ENCODE measurements around the gene LRRC70.

The LRRC70 gene, protein sequence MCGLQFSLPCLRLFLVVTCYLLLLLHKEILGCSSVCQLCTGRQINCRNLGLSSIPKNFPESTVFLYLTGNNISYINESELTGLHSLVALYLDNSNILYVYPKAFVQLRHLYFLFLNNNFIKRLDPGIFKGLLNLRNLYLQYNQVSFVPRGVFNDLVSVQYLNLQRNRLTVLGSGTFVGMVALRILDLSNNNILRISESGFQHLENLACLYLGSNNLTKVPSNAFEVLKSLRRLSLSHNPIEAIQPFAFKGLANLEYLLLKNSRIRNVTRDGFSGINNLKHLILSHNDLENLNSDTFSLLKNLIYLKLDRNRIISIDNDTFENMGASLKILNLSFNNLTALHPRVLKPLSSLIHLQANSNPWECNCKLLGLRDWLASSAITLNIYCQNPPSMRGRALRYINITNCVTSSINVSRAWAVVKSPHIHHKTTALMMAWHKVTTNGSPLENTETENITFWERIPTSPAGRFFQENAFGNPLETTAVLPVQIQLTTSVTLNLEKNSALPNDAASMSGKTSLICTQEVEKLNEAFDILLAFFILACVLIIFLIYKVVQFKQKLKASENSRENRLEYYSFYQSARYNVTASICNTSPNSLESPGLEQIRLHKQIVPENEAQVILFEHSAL

DNA sequence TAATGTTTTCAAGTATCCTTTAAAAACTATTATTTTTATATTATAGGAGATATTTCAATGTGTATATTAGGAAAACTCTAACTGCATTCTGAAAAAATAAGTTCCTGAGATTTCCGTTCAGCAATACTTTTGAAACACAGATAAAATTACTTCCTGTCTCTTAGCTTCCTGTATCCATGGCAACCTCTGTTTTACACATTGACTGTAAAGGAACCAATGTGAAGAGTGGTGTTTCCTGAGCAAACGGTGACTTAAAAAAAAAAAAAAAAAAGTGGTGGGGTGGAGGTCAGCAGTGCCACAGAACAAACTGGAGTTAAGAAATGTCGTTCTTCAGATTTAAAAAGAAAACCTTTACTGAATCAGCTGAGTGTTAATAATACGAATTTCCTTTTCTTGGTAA, at the start of gene LRRC70:
Gene LRRC70, plus strand, starts transcription at position 280 of the 400 bp plus-strand sequence. CDS start 620 bp downstream, outside the sequence.
- no peak within 1 kb of the TSS for H3K9ac ChIP-seq (ENCODE audit: low read length)
- no peak within 1 kb of the TSS for H3K27ac ChIP-seq (ENCODE audit: low read length)
- no peaks in the 10 kb centered on the region for H3K9me3 ChIP-seq (ENCODE audit: control insufficient read depth, low read depth, low read length)
- H3K4me1 ChIP-seq (ENCODE audit: control insufficient read depth, low read depth, low read length) = peaks cover 9% of the 10 kb centered on the region
- peaks cover 3% of the 10 kb centered on the region for H3K36me3 ChIP-seq (ENCODE audit: control insufficient read depth, low read depth, low read length)
- no peak within 1 kb of the TSS for H3K4me3 ChIP-seq (ENCODE audit: low read length)
- no peaks in the 10 kb centered on the region for H3K27me3 ChIP-seq (ENCODE audit: control insufficient read depth, insufficient read depth, low read length)

DNA sequence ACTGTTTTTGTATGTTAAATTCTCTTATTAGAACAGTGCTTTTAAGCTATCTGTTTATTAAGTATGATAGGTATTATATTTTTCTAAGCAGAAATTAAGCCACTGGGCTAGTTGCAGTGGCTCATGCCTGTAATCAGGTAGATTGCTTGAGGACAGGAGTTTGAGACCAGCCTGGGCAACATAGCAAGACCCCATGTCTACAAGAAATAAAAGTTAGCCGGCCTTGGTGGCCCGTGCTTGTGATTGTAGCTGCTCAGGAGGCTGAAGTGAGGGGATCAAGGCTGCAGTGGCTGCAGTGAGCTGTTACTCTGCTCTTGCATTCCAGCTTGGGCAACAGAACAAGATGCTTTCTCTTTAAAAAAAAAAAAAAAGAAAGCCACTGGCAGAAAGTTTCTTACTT, 45.0 kb upstream of the LRRC70 start:
- Histone ChIP-seq H3K4me3 (ENCODE audit: low read length) (no peak overlapping the region), H3K27ac (ENCODE audit: low read length) (no peak overlapping the region), H3K36me3 (ENCODE audit: control insufficient read depth, low read depth, low read length) (peaks cover 10% of the 10 kb centered on the region), H3K9me3 (ENCODE audit: control insufficient read depth, low read depth, low read length) (no peaks in the 10 kb centered on the region), H3K9ac (ENCODE audit: low read length) (no peak overlapping the region), H3K27me3 (ENCODE audit: control insufficient read depth, insufficient read depth, low read length) (no peaks in the 10 kb centered on the region), H3K4me1 (ENCODE audit: control insufficient read depth, low read depth, low read length) (no peaks in the 10 kb centered on the region)

DNA sequence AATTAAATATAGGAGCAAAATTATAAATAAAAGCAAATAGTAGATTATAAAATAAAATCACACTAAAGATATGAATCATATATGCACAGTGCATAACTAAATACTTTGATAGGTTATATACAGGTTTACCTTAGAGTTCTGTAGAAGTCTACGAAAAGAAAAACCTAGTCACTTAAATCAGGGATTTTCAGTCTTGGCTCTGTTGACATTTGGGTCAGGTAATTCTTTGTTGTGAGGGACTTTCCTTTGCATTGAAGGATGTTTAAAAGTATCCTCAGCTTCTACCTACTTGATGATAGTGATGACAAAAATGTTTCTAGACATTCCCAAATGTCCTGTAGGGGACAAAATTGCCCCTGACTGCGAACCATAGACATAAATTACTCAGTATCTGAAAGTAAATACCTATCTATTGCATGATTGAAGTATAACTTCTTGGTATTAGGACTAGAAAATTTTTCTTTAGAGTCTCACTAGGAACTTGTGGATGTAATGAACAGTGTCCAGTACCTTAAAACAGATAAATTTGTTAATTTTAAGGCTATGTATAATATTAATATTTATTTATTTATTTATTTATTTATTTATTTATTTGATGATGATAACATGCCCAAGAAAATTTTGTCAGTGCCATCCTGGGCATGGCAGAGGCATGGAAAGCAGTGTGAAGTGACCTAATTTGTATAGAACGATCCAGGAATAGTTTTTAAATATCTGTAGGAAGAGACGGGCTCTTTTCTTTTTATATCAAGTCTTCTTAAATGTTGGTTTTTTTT, 44.0 kb upstream of the LRRC70 start:
- H3K9ac ChIP-seq (ENCODE audit: low read length) = no peak overlapping the region
- H3K27me3 ChIP-seq (ENCODE audit: control insufficient read depth, insufficient read depth, low read length) = no peaks in the 10 kb centered on the region
- no peaks in the 10 kb centered on the region for H3K4me1 ChIP-seq (ENCODE audit: control insufficient read depth, low read depth, low read length)
- peaks cover 10% of the 10 kb centered on the region for H3K36me3 ChIP-seq (ENCODE audit: control insufficient read depth, low read depth, low read length)
- no peak overlapping the region for H3K4me3 ChIP-seq (ENCODE audit: low read length)
- no peak overlapping the region for H3K27ac ChIP-seq (ENCODE audit: low read length)
- H3K9me3 ChIP-seq (ENCODE audit: control insufficient read depth, low read depth, low read length) = no peaks in the 10 kb centered on the region

DNA sequence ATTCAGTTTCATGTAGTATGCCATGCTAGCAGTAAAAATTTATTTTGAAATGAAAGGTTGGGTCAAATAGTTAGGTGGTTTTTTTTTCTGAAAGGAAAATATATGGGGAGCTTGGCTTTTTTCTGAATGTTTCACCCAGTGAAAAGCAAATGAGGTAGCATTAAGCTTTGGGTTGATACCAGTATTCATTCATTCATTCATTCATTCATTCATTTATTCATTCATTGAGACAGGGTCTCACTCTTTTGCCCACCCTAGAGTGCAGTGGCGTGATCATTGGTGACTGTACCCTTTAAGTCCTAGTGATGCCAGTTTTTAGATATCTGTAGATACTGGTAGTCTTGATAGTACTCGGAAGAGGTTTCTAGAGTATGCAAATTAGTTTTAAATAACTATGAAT, 42.4 kb upstream of the LRRC70 start:
- H3K4me3 ChIP-seq (ENCODE audit: low read length) = no peak overlapping the region
- H3K27ac ChIP-seq (ENCODE audit: low read length) = no peak overlapping the region
- H3K36me3 ChIP-seq (ENCODE audit: control insufficient read depth, low read depth, low read length) = peaks cover 3% of the 10 kb centered on the region

DNA sequence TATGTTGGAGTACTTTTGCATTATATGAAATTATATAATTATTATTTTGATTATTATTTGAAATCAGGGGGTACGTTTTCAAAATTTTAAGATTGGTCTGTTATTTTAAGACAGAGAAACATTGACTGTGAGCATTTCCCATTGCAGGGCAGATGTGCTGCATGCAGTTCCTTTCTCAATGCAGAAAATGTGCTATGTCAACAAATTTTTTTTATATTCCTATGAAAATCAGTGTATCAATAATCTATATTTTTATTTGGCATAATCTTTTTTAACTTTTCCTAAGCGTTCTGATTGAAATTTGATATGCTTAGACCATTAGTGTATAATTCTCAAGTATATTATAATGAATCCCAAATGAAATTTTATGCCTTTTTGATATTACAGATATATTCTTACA, 41.8 kb upstream of the LRRC70 start:
- Histone ChIP-seq H3K27ac (ENCODE audit: low read length) (no peak overlapping the region), H3K27me3 (ENCODE audit: control insufficient read depth, insufficient read depth, low read length) (no peaks in the 10 kb centered on the region), H3K9me3 (ENCODE audit: control insufficient read depth, low read depth, low read length) (no peaks in the 10 kb centered on the region), H3K4me1 (ENCODE audit: control insufficient read depth, low read depth, low read length) (no peaks in the 10 kb centered on the region), H3K4me3 (ENCODE audit: low read length) (no peak overlapping the region), H3K9ac (ENCODE audit: low read length) (no peak overlapping the region), H3K36me3 (ENCODE audit: control insufficient read depth, low read depth, low read length) (peaks cover 3% of the 10 kb centered on the region)

More for the DNA sequence above, 42.4 kb upstream of the LRRC70 start:
- no peaks in the 10 kb centered on the region for H3K4me1 ChIP-seq (ENCODE audit: control insufficient read depth, low read depth, low read length)
- no peaks in the 10 kb centered on the region for H3K9me3 ChIP-seq (ENCODE audit: control insufficient read depth, low read depth, low read length)
- H3K9ac ChIP-seq (ENCODE audit: low read length) = no peak overlapping the region
- H3K27me3 ChIP-seq (ENCODE audit: control insufficient read depth, insufficient read depth, low read length) = no peaks in the 10 kb centered on the region

DNA sequence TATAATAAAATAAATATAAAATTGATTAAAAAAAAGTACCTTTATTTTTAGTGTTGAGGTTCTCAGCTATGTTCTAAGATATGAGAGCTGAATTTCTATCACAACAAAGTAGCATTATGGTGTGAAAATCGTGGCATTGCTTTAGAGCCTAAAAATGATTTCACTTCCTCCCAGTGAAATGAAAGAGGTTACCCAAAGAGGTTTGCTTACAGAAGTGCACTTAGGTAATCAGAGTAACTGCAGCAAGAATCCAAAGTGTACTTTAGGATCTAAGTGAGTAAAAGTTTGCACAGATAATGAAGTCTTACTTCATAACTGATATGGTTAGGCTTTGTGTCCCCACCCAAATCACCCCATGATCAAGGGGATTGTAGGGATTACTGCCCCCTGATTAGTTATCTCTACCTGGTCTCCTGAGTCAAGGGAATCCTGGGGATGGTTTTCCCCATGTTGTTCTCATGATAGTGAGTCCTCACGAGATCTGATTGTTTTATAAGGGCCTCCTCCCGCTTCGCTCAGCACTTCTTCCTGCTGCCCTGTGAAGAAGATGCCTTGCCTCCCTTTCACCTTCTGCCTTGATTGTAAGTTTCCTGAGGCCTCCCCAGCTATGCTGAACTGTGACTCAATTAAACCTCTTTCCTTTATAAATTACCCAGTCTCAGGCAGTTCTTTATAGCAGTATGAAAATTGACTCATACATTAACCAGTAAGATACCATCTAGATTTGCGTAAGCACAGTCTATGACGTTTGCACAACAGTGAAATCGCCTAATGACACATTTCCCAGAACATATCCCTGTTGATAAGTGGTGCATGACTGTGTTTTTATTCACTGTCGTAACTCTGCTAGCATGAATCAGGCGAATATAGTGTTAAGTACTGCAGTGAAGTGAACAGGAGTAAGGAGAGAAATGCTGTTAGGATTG, 40.3 kb upstream of the LRRC70 start:
- H3K27ac ChIP-seq (ENCODE audit: low read length) = no peak overlapping the region
- H3K9ac ChIP-seq (ENCODE audit: low read length) = no peak overlapping the region
- H3K4me3 ChIP-seq (ENCODE audit: low read length) = no peak overlapping the region
- H3K9me3 ChIP-seq (ENCODE audit: control insufficient read depth, low read depth, low read length) = no peaks in the 10 kb centered on the region
- no peaks in the 10 kb centered on the region for H3K4me1 ChIP-seq (ENCODE audit: control insufficient read depth, low read depth, low read length)
- no peaks in the 10 kb centered on the region for H3K36me3 ChIP-seq (ENCODE audit: control insufficient read depth, low read depth, low read length)
- H3K27me3 ChIP-seq (ENCODE audit: control insufficient read depth, insufficient read depth, low read length) = no peaks in the 10 kb centered on the region

DNA sequence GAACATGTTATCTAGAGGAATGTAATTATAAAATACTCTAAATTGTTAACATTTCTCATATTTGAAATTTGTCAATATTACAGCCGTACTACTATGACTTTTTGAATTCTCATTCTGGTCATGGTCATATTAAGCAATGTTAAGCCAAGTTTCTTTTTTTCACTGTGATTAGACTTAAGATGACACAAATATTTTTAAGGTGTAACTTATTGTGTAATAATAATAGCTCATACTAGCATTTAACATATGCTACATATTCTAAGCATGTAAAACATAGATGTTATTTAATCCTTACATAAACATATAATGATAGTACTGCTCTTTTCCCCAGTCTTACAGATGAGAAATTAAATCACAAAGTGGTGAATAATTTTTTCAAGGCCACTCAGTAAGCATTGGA, 35.9 kb upstream of the LRRC70 start:
- no peak overlapping the region for H3K9ac ChIP-seq (ENCODE audit: low read length)
- H3K9me3 ChIP-seq (ENCODE audit: control insufficient read depth, low read depth, low read length) = no peaks in the 10 kb centered on the region
- no peaks in the 10 kb centered on the region for H3K27me3 ChIP-seq (ENCODE audit: control insufficient read depth, insufficient read depth, low read length)

DNA sequence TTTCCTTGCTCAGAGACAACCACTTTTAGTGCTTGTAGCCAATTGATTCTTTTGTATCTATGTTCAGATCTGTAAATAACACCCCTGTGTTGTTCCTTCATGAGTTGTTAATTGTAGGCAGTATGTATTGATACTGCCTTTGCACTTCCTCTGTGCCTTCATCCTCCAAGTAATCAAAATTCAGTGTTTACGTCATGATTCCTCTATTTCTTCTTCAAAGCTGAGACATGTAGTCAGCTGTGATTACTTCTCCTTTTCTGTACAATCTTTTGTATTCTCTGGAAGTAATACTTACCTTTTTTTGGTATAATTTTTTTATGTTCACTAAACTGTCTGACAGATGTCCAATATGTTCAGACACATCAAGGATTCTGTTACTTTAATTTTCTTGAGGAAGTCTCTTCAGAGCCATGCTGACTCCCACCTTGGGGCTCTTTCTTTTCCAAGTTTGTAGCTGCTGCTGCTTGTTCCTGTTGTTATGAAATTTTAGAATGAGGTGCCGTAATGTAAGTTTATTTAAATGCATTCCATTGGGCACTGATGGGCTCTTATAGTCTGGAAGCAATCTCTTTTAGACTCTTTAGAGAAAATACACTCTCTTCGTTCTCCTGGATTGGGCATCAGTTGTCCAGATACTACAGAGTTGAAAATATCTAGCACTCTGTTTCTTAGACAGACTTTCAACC, 30.5 kb upstream of the LRRC70 start:
- no peaks in the 10 kb centered on the region for H3K36me3 ChIP-seq (ENCODE audit: control insufficient read depth, low read depth, low read length)
- no peaks in the 10 kb centered on the region for H3K9me3 ChIP-seq (ENCODE audit: control insufficient read depth, low read depth, low read length)
- no peak overlapping the region for H3K9ac ChIP-seq (ENCODE audit: low read length)
- H3K4me1 ChIP-seq (ENCODE audit: control insufficient read depth, low read depth, low read length) = no peaks in the 10 kb centered on the region
- H3K27me3 ChIP-seq (ENCODE audit: control insufficient read depth, insufficient read depth, low read length) = no peaks in the 10 kb centered on the region
- H3K27ac ChIP-seq (ENCODE audit: low read length) = no peak overlapping the region
- no peak overlapping the region for H3K4me3 ChIP-seq (ENCODE audit: low read length)

More for the DNA sequence above, 35.9 kb upstream of the LRRC70 start:
- H3K4me3 ChIP-seq (ENCODE audit: low read length) = no peak overlapping the region
- H3K4me1 ChIP-seq (ENCODE audit: control insufficient read depth, low read depth, low read length) = no peaks in the 10 kb centered on the region
- no peak overlapping the region for H3K27ac ChIP-seq (ENCODE audit: low read length)
- no peaks in the 10 kb centered on the region for H3K36me3 ChIP-seq (ENCODE audit: control insufficient read depth, low read depth, low read length)

DNA sequence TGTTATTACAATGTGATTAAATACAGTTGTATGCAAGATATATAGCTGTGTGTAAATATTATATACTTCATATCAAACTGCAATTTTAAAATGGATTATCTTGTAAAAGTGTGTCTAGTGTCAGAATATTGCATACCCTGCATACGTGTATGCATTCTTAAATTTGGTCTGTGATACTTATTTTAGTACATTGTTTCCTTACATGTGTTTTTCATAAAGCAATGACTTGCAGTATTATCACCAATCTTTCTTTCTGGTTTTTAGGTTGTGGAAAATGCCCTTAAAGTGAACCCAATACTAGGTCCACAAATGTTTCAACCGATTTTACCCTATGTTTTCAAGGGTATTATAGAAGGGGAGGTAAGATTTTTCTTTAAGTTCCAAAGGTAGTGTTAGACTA, 28.5 kb upstream of the LRRC70 start:
- Histone ChIP-seq H3K27ac (ENCODE audit: low read length) (no peak overlapping the region), H3K36me3 (ENCODE audit: control insufficient read depth, low read depth, low read length) (no peaks in the 10 kb centered on the region), H3K9ac (ENCODE audit: low read length) (no peak overlapping the region)

DNA sequence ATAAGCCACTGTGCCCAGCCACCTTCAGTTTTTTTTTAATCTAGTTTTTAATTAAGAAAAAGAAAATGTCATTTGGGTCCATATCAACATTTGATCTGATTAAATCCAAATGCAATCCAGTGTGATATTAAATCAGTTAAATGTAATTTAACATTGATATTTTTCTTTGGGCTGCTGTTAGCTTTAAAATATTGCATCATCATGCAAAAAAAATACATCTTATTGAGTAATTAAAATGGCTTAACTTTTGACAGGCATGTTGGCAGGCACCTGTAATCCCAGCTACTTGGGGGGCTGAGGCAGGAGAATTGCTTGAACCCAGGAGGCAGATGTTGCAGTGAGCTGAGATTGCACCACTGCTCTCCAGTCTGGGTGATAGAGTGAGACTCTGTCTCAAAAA, 22.7 kb upstream of the LRRC70 start:
- H3K36me3 ChIP-seq (ENCODE audit: control insufficient read depth, low read depth, low read length) = peaks cover 3% of the 10 kb centered on the region
- H3K27me3 ChIP-seq (ENCODE audit: control insufficient read depth, insufficient read depth, low read length) = no peaks in the 10 kb centered on the region
- no peak overlapping the region for H3K27ac ChIP-seq (ENCODE audit: low read length)
- no peak overlapping the region for H3K4me3 ChIP-seq (ENCODE audit: low read length)
- H3K9ac ChIP-seq (ENCODE audit: low read length) = no peak overlapping the region
- no peaks in the 10 kb centered on the region for H3K9me3 ChIP-seq (ENCODE audit: control insufficient read depth, low read depth, low read length)
- H3K4me1 ChIP-seq (ENCODE audit: control insufficient read depth, low read depth, low read length) = no peaks in the 10 kb centered on the region

More for the DNA sequence above, 28.5 kb upstream of the LRRC70 start:
- Histone ChIP-seq H3K4me3 (ENCODE audit: low read length) (no peak overlapping the region), H3K9me3 (ENCODE audit: control insufficient read depth, low read depth, low read length) (no peaks in the 10 kb centered on the region), H3K4me1 (ENCODE audit: control insufficient read depth, low read depth, low read length) (no peaks in the 10 kb centered on the region), H3K27me3 (ENCODE audit: control insufficient read depth, insufficient read depth, low read length) (no peaks in the 10 kb centered on the region)

Data from iPS-18a (cell line).